ENCODE data around the gene ZNF565. TPM values are rescaled to one million over a fixed set of nuclear protein-coding genes. Genes with fewer than 3 reads are reported as not detected.

ZNF565 gene
- total RNA-seq, 1 experiment from 2014 or later, result 4.9 TPM

- Histone ChIP-seq H3K4me1 (ENCODE audit: control insufficient read depth, insufficient read depth, low read length) (peaks cover 3% of the 10 kb centered on the region; the same call in 1 of the 2 replicates), H3K4me3 (ENCODE audit: low read depth in 2 of 2, low read length in 2 of 2) (no peak overlapping the region), H3K9me3 (ENCODE audit: control insufficient read depth, insufficient read depth, low read depth, low read length) (no peaks in the 10 kb centered on the region), H3K27ac (ENCODE audit: low read length) (no peak overlapping the region), H3K36me3 (ENCODE audit: control insufficient read depth, insufficient read depth, low read length) (peaks cover 47% of the 10 kb centered on the region), H3K27me3 (ENCODE audit: control insufficient read depth, insufficient read depth, low read length) (no peaks in the 10 kb centered on the region)
- CTCF ChIA-PET, result no interaction called here
- TF ChIP-seq TCF7L2 (IDR thresholded peaks at IDR 0.05; ENCODE audit: low read depth, low read length), result no peak
- TF ChIP-seq POLR2AphosphoS5 (IDR thresholded peaks at IDR 0.05; ENCODE audit: low read depth, low read length), result no peak
- TF ChIP-seq REST (IDR thresholded peaks at IDR 0.05; ENCODE audit: insufficient read depth in 1 of 2, low read depth in 2 of 2, low read length in 1 of 2), result no peak
- no peak for TF ChIP-seq SIN3A (IDR thresholded peaks at IDR 0.05; ENCODE audit: borderline replicate concordance, insufficient read depth, low read depth, low read length)
- TF ChIP-seq CTCF (IDR thresholded peaks at IDR 0.05), result no peak
- DNase-seq (ENCODE audit: low read depth, low spot score) (no peak), ATAC-seq (no peak)
- no TSS peak for BruUV-seq (replicated peaks)
- intact Hi-C loops (cut with micrococcal nuclease; ENCODE audit: unreplicated experiment) (no loop called here), in situ Hi-C loops (cut with HindIII; ENCODE audit: low pct_unique_long_range_greater_than_20kb, low sequenced_read_pairs) (no loop called here)
- POLR2A ChIA-PET, result interaction anchor here (0.7 to 2.1 kb wide), 2 partner anchors 10 to 15 kb away, joined by 3 to 11 read pairs; partner anchors contain the start of genes ZNF146 and ZNF565
These were observed 10.9 kb upstream of the ZNF565 start for GRCh38 chr19:36225219-36225892.

GRCh38 chr19:36222503-36222902, 8.0 kb upstream of the ZNF565 start:
- BruUV-seq (replicated peaks), result TSS peak; percentile 6
- H3K27ac ChIP-seq (ENCODE audit: low read length), result no peak overlapping the region
- no peaks in the 10 kb centered on the region for H3K27me3 ChIP-seq (ENCODE audit: control insufficient read depth, insufficient read depth, low read length)
- POLR2A ChIA-PET, result no interaction called here
- H3K4me1 ChIP-seq (ENCODE audit: control insufficient read depth, insufficient read depth, low read length), result peaks cover 3% of the 10 kb centered on the region; the same call in 1 of the 2 replicates
- H3K36me3 ChIP-seq (ENCODE audit: control insufficient read depth, insufficient read depth, low read length), result peaks cover 34% of the 10 kb centered on the region
- H3K9me3 ChIP-seq (ENCODE audit: control insufficient read depth, insufficient read depth, low read depth, low read length), result no peaks in the 10 kb centered on the region
- intact Hi-C loops (cut with micrococcal nuclease; ENCODE audit: unreplicated experiment) (no loop called here), in situ Hi-C loops (cut with HindIII; ENCODE audit: low pct_unique_long_range_greater_than_20kb, low sequenced_read_pairs) (no loop called here)
- CTCF ChIA-PET, result no interaction called here
- no peak for DNase-seq (ENCODE audit: low read depth, low spot score)
- TF ChIP-seq POLR2AphosphoS5 (IDR thresholded peaks at IDR 0.05; ENCODE audit: low read depth, low read length), result no peak
- TF ChIP-seq REST (IDR thresholded peaks at IDR 0.05; ENCODE audit: insufficient read depth in 1 of 2, low read depth in 2 of 2, low read length in 1 of 2), result no peak
- no peak for TF ChIP-seq SIN3A (IDR thresholded peaks at IDR 0.05; ENCODE audit: borderline replicate concordance, insufficient read depth, low read depth, low read length)
- ATAC-seq, result no peak
- no peak overlapping the region for H3K4me3 ChIP-seq (ENCODE audit: low read depth in 2 of 2, low read length in 2 of 2)

All from Panc1 (cell line).